NCI-H82 treated with DMSO at 0.1 percent for 48 hours (cell line): Measurements from ENCODE around the gene RSBN1.
"Not testable (repeated sequence)": the region's sequence is repeated elsewhere in the genome, so short reads cannot be mapped to it uniquely, and the experiment has no call there.

Experiments used
- DNase-seq: peaks from one replicate; lab custom pipeline; 2025; ENCODE audit not compliant: unreplicated experiment; lab: John Stamatoyannopoulos, UW

Gene RSBN1

GRCh38 chr1:113783254-113784103 is 28.8 kb downstream of the RSBN1 start:
- DNase-seq: no peak

DNA sequence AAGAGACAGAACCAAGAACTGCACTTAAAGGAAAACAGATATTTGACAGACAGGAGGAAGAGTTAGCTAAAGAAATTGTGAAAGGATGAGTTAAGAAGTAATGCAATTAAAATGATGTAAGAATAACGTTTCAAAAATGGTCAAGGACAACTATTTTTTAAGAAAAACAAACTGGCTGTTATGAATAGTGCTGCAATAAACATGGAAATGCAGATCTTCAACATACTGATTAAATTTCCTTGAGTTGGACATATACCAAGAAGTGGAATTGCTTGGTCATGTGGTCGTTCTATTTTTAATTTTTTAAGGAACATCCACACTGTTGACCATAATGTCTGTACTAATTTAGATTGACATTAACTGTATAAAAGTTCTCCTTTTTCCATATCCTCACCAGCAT is 29.9 kb downstream of the RSBN1 start:
- DNase-seq: no peak

GRCh38 chr1:113780374-113781146 is 31.7 kb downstream of the RSBN1 start:
- no peak for DNase-seq

DNA sequence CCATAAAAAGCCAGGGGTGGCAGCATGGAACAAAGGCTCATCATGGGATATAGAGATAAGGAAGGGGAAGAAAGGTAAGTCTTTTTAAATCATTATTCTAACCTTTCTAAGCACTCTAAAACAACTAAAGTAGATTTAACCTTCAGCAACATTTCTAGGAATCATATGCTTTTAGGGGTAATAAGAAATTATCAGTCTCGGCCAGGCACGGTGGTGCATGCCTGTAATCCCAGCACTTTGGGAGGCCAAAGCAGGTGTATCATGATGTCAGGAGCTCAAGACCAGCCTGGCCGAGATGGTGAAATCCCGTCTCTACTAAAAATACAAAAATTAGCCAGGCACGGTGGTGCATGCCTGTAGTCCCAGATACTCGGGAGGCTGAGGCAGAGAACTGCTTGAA is 32.7 kb downstream of the RSBN1 start:
- DNase-seq: no peak

DNA sequence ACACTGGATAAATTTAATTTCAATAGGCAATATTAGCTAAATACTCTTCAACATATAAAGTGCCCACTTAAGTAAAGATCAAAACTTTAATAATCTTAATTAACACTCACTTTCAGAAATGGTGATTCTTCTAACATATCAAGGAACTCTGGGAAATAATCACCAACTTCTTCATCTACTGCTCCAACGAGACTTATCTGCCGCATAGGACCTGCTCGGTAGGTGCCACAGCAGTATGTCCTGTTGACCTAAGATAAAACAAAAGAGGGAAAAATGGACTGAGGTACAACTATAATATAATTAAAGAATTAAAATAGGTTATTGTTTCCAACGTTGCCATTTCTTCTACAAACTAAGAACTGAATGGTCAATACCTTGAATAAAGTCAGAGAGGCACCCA is 34.7 kb downstream of the RSBN1 start:
- DNase-seq: no peak

DNA sequence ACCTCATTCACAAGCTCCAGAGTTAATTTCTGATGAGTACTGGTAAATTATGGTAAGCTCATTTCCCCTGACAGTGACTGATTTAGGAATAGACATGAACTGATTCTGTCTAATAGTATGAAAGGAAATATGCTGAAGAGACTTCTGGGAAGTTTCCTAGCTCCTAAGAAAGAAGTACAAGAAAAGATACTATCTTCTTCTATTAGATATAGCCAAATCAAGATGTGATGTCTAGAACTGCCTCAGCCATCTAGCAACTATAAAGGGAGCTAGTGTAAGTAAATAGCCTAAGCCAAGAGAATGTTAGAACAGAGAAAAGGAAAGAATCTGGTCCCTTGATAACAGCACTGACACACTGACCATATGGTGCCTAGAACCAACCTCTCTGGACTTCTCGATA is 42.2 kb downstream of the RSBN1 start:
- peak; percentile 74 for DNase-seq

GRCh38 chr1:113769601-113769970 is 42.7 kb downstream of the RSBN1 start:
- peak; percentile 79 for DNase-seq

GRCh38 chr1:113768916-113769600 is 43.2 kb downstream of the RSBN1 start:
- DNase-seq: peak; percentile 88

- DNase-seq: no peak
Measured at GRCh38 chr1:113765306-113766230, 46.7 kb downstream of the RSBN1 start.

- DNase-seq: peak; percentile 60
Measured at GRCh38 chr1:113763661-113764060, 48.6 kb downstream of the RSBN1 start.

GRCh38 chr1:113761937-113762336 is 50.3 kb downstream of the RSBN1 start:
- no peak for DNase-seq

- no peak for DNase-seq
Measured at GRCh38 chr1:113760102-113761080, 51.9 kb downstream of the RSBN1 start.

- DNase-seq: peak; percentile 46
Measured at GRCh38 chr1:113759333-113760101, 52.8 kb downstream of the RSBN1 start, which contains the start of gene PHTF1. Gene PHTF1, minus strand, starts transcription at chr1:113759486. Its CDS starts 783 bp downstream, at chr1:113758703.

DNA sequence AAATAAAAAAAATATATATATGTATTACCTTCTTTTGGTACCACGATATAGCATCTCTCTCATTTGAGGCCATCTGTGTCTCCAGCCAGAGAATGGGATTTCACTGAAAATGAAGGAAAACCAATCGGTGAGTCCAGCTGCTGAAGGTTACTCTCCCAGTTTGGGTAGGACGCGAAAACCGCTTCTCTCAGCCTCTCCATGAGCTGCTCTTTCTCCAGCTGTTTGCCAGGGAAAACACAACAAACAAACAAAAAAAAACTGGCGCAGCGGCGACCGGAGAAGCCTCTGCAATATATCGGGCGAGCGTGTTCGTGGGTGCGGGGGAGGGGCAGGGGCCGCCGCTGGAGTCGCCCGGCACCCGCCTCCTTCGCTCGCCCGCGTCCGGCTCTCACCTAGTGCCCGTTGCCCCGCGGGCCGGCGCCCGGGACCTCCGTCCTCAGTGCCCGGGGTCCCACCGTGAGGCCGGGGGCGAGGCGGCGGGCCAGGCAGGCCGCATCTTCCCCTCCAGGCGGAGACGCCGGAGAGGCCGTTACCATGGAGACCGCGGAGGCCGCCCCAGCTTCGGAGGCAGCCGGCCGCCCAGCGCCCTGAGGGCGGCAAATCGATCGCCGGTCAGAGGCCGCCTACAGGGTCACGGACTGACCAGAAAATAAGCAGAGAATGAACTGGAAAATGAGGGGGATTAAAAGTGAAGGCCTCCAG is 53.5 kb downstream of the RSBN1 start:
- no peak for DNase-seq

- no peak for DNase-seq
Measured at GRCh38 chr1:113756461-113756860, 55.8 kb downstream of the RSBN1 start.

DNA sequence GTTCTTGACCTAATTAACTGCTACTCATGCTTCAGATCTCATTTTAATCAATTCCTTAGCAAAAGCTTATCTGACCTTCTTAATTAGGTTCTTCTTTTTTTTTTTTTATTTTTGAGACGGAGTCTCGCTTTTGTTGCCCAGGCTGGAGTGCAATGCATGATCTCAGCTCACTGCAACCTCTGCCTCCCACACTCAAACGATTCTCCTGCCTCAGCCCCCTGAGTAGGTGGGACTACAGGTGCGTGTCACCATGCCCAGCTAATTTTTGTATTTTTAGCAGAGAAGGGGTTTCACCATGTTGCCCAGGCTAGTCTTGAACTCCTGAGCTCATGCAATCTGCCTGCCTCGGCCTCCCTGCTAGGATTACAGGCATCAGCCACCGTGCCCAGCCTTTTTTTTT is 58.9 kb downstream of the RSBN1 start:
- not testable (repeated sequence) for DNase-seq

GRCh38 chr1:113751516-113751915 is 60.8 kb downstream of the RSBN1 start:
- no peak for DNase-seq

DNA sequence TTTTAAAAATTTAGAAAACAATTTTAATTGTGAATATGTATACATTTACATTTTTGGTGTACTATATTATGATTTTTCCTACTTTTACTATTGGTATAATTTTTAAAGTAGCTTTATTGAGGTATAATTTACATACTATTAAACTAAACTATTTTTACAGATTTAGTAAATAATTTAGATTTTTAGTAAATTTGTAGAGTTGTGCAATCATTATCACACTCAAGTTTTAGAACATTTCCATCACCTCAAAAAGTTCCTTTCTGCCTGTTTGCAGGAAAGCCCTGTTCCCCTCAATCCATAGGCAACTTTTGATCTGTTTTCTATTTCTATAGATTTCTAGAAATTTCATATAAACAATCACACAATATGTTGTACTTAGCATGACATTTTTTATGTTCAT is 61.2 kb downstream of the RSBN1 start:
- no peak for DNase-seq
